ENCODE data around the gene RASSF9.

The RASSF9 gene

GRCh38 chr12:85836197-85837090, at the start of gene RASSF9:
RASSF9 (minus strand) TSS chr12:85836409; CDS start chr12:85836201, 208 bp downstream.
- DNase-seq (ENCODE audit: low spot score): peak; percentile 68

GRCh38 chr12:85883763-85884162, 47.6 kb upstream of the RASSF9 start:
- DNase-seq (ENCODE audit: low spot score): no peak

- no peak for DNase-seq (ENCODE audit: low spot score)
Observed at GRCh38 chr12:85877459-85877858, 41.2 kb upstream of the RASSF9 start.

DNA sequence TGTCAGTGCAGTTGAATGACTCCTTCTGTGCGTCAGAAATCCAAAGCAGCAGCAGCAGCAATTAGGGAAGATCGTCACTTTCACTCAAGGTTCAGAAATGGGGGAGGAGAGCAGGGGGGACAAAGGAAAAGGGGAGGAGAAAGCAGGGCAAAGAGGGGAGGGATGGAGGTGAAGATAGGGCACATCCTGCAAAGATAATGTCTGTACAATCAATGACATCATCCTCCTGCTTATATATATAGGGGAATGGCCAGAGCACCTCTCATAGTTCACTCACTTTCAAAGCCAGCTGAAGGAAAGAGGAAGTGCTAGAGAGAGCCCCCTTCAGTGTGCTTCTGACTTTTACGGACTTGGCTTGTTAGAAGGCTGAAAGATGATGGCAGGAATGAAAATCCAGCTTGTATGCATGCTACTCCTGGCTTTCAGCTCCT, 37.8 kb upstream of the RASSF9 start, which contains the start of gene NTS:
TSS of gene NTS (plus strand) at position 265 of the 431 bp plus-strand sequence. CDS start at position 374, 109 bp downstream.
- DNase-seq (ENCODE audit: low spot score): no peak

GRCh38 chr12:85872497-85873091, 36.4 kb upstream of the RASSF9 start:
- DNase-seq (ENCODE audit: low spot score): peak; percentile 82

DNA sequence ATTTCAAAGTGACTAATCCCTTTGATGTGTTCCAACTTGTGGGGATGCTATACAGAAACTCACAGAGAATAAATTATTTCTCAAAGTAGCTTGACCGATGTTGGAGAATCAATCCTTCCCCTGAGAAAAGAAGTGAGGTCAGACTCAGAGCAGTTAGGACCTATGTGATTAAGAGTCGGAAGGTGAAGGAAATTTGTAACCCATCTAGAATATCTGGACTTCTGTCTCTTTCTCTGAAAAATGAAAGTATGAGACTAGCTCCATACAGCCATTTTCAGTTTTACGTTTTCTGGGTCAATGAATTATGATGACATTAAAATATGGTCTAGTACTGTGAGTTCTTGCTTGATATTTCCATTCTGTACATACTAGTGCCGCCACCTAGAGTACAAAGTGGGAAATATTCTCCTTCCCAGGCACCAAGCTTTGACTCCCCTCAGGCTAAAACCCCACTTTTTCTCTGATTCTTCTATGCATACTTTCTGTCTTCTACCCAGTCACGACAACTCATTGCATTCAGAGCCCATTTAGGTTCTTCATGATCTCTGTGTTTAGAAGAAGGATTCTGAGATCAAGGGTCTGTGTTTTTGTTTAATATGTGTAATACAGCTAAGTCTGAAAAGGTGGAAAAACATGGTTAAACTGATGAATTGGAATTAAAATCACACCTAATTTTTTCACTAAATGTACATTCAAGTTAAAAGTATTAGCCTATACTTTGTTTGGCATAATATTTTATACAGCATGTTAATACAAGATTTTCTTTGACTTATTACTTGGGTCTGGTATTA, 31.0 kb upstream of the RASSF9 start:
- peak; percentile 58 for DNase-seq (ENCODE audit: low spot score)

GRCh38 chr12:85865890-85866289, 29.7 kb upstream of the RASSF9 start:
- no peak for DNase-seq (ENCODE audit: low spot score)

DNA sequence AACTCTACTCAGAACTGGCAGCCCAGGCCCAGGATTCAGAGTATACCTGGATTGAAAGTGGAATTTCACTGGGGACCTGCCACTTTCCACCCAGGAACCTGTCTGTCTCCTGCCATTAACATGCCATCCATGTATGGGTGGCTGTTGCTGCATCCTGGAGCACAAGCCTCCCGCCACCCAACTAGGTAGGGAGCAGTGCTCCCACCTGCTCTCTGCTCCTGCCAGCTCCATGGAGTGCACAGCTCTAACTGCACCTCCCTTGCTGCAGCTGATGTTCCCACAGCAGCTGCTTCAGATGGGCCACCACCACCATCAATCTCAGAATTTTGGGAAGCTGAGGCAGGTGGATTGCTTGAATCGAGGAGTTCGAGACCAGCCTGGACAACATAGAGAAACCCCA, 20.8 kb upstream of the RASSF9 start:
- no peak for DNase-seq (ENCODE audit: low spot score)

GRCh38 chr12:85855305-85855704, 19.1 kb upstream of the RASSF9 start:
- no peak for DNase-seq (ENCODE audit: low spot score)

DNA sequence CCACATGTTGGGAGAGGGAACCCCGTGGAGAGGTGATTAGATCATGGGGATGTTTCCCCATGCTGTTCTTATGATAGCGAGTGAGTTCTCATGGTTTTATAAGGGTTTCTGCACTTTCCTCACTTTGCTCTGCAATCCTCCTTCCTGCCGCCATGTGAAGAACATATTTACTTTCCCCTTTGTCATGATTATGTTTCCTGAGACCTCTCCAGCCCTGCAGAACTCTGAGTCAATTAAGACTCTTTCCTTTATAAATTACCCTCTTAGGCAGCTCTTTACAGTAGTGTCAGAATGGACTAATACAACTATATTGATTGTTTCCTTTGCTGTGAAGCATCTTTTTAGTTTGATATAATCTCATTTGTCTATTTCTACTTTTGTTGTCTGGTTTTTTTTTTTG, 13.1 kb upstream of the RASSF9 start:
- no peak for DNase-seq (ENCODE audit: low spot score)

DNA sequence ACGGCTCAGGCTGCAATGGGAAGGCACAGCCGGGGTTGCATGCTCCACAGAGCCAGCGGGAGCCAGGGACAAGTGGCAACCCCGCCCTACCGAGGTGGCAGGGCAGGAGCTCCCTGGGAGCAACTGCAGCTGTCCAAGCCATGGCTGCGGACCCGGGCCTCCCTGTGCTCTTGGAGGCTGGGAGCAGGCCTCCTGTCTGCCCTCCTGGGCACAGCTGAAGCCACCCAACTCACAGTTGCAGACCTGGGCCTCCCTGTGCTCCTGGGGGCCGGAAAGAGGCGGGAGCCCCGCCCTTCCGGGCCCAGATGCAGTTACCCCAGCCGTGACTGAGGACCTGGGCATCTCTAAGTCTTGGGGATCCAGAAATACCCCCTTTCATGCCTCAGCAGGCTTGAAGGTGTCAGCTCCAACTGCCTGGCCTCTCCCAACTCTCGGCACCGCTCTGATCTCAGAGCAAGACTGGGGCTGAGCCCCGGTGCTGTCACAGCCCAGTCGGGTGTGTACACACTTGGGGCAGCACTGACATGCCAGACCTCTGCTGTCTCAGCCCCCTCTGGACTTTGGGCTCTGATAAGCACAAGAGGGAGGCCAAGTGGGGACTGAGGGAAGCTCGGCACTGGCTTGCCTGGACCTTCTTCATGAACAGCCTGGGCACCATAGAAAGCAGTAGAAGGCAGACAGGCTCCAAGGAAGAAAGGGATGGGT, 7.5 kb upstream of the RASSF9 start:
- DNase-seq (ENCODE audit: low spot score): no peak

DNA sequence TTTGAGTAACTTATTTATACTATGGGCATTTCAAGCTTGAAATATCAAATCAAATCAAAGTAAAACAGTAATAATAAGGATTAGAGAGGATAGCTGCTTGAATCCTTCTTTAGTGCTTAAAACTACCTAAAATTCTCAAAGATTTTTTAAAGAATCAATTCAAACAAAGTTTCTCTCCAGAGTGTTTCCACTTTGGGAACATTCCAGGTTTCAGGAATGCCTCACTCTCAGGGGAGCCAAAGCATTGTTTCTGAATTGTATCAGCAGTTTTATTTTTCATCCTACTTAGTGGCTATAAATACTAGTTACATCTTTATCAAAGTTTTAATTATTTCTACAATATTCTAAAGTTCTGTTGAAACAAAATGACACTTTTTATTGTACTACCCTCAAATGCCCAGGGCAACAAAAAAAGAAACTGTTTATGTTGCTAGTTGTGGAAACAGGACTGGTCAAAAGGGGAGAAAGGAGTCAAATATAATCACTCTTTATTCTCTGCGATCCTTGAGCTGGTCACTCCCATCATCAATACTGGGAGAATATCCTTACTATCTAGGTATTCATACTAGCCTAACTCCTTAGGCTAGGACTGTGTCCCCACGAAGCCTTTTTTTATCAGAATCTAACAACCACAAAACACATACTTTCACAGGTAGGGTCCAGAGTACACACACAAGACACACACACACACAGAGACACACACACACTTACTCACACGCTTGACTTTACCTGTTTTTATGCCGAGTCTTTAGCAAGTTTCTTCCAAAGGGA, 598 bp downstream of the RASSF9 start:
- DNase-seq (ENCODE audit: low spot score): peak; percentile 22

GRCh38 chr12:85834378-85834777, 1.8 kb downstream of the RASSF9 start:
- DNase-seq (ENCODE audit: low spot score): peak; percentile 24

- no peak for DNase-seq (ENCODE audit: low spot score)
Observed at GRCh38 chr12:85833579-85833978, 2.6 kb downstream of the RASSF9 start.

DNA sequence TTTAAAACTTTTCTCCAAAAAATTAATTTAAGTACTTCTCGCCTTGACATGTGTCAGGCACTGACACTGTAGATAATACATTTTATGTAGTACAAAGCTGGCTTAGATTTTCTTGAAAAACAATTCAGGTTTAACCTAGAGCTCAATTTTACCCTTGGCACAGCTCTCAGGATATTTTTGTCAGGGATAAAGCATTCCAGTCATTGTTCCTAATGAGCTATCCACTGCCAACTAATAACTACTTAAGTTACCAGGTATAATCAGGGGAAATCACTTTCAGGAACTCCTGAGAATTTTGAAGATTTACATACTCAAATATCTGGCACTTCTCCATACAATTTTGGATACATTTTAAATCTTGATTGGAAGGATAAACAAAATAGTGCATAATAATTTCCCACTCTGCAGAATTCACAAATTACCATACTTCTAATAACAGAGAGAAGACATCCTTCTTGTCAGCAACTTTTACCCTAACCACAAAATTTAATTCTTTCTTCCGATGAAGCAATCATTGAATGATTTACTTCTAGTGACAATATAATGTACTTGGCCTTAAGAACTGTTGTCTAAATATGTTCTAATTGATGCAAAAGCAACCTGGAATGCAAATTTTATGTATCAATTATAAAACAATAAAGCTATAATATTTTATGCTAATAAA, 4.8 kb downstream of the RASSF9 start:
- no peak for DNase-seq (ENCODE audit: low spot score)

DNA sequence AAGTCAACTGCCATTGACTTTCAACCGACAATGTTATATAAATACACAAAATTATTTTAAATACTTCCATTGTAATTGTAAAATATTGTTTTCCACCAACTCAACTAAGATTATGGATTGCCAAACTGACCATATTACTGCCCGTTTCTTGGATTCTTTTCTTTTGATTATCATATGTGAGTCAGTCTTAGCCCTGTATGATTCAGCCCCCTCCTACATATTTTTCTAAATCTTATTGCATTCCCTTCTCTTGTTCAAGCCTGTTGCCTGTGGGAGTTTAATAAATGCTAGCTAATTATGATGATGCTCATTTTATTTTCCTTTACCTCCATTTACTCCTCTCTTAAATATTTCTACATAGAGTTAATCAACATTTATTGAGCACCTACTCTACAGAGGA, 6.8 kb downstream of the RASSF9 start:
- no peak for DNase-seq (ENCODE audit: low spot score)

GRCh38 chr12:85828576-85828975, 7.6 kb downstream of the RASSF9 start:
- DNase-seq (ENCODE audit: low spot score): no peak

DNA sequence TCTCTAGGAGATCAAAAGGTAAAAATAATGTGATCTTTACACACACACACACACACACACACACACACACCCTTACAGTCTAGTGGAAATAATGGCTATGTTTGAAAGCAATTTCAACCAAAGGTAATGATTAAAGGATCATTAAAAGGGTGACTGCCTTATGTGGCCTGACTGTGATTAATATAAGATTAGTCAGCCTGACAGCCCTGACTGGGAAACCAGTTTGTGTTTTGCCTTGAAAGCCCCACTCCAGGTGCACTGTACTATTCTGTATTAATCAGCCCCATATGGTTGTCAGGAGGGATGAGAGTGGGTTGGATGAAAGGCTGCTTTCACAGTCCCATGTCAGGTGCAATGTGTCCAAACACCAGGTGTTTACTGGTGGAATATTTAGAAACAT, 10.5 kb downstream of the RASSF9 start:
- no peak for DNase-seq (ENCODE audit: low spot score)

DNA sequence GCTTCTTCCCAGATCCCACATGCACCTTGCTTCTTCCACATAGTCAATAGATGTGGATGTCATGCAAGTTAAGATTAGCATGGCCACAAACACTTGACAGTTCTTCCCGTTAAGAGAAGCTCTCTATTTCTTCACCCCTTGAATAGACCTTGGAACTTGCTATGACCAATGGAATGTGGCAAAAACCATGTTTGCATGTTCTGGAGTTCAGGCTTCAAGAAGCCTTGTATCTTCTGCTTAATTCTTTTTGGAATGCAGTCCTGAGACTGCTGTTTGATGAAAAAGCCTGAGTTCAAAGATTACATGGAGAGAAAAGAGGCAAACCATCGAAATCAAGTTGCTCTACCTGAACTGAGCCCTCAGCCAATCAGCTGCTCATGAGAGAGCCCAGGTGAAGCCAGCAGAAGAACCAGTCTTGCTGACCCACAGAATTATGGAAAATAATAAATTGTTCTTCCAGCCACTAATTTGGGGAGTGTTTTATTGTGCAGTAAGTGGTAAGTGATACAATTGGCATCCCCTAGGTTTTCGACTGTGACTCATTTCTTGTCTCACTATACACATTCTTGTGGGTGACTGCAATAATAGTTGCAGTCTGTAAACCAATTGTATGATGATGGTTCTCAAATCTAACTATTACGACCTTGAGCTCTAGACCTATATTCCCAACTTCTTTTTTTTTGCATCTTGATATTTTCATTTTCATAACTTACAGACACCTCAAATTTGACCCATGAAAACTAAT, 12.6 kb downstream of the RASSF9 start:
- no peak for DNase-seq (ENCODE audit: low spot score)

DNA sequence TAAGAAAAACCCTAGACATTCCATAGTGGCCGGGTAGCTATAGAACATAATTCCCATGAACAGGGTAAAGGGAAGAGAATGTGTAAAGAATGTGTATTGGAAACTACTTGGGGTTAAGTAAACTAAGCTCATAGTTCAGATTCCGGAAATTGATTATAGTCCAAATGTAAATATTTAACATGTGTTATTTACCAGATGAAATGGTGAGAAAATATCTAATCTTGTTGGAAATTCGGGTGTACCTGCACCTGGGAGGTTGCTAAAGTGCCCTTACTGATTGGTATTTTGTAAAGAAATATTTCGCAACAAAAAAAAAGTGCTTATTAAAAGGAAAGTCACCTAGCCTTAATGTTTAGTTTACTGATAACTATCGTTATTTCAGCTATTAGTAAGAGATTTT, 14.4 kb downstream of the RASSF9 start:
- DNase-seq (ENCODE audit: low spot score): no peak
